Prostate gland (tissue), 2 donors: ENCODE measurements around the gene CKB. TPM values are rescaled to one million over a fixed set of nuclear protein-coding genes. Genes with fewer than 3 reads are reported as not detected.

Experiments
- DNase-seq: peaks from one replicate; pipeline ENCODE4 v3.0.0-alpha.2; 2019; ENCODE audit warnings: low spot score
- H3K27ac ChIP-seq, 2 donors: fragments of 200-600 bp; sonication (generic); 2 replicates each; pipeline ENCODE4 v1.5.1; 2017 to 2019
- H3K27me3 ChIP-seq: fragments of 200-600 bp; sonication (generic); replicated peaks from 2 replicates; pipeline ENCODE4 v1.5.1; 2019; ENCODE audit not compliant: insufficient read depth
- H3K36me3 ChIP-seq, 2 donors: fragments of 200-600 bp; sonication (generic); 1 replicate in 1 of 2; 2 replicates in 1 of 2; pipeline versions ENCODE4 v1.5.1 to v1.8.1; 2017 to 2019
- H3K4me1 ChIP-seq: fragments of 200-600 bp; sonication (generic); replicated peaks from 2 replicates; pipeline ENCODE4 v1.5.1; 2019
- H3K4me3 ChIP-seq, 2 donors: fragments of 200-600 bp; sonication (generic); 2 replicates each; pipeline ENCODE4 v1.5.1; 2017 to 2019
- H3K9me3 ChIP-seq: fragments of 200-600 bp; sonication (generic); 2 replicates; pipeline ENCODE4 v1.5.1; 2017
- CTCF ChIP-seq, 4 experiments: fragments of 200-600 bp in 2 of 4; fragments of 450-650 bp in 2 of 4; sonication (generic) in 2 of 4; IDR thresholded peaks; 1 replicate in 3 of 4; 2 replicates in 1 of 4; pipeline ENCODE4 v1.5.1; 2016 to 2019; ENCODE audit warnings: antibody characterized with exemption in 4 of 4, mild to moderate bottlenecking in 2 of 4, moderate library complexity in 2 of 4
- POLR2A ChIP-seq: fragments of 450-650 bp; IDR thresholded peaks from one replicate; pipeline ENCODE4 v1.6.1; 2016; ENCODE audit warnings: antibody characterized with exemption, mild to moderate bottlenecking
- POLR2AphosphoS5 ChIP-seq: sonication (generic); formaldehyde crosslinking; IDR thresholded peaks from one replicate; pipeline ENCODE4 v1.6.1; 2017; ENCODE audit warnings: antibody characterized with exemption
- WGBS: methylation state at CpG from one replicate; pipeline ENCODE4 v1.1.5; 2018; 5-methylcytosine and 5-hydroxymethylcytosine counted together
- intact Hi-C: fragments of 100-400 bp; cut with DNase I; formaldehyde crosslinking; loops from one replicate; pipeline ENCODE4 v1.14.2; 2022
- total RNA-seq, 2 donors: library from RNA; depleted of rRNA; stranded (reverse); fragments of >200 nt; gene quantifications; one replicate each; pipeline ENCODE4 v1.1.0, GENCODE V29; 2016

The CKB gene
- total RNA-seq, 2 donors from 2014 or later, result 1,199 to 1,838 TPM

- no peak for DNase-seq
- Histone ChIP-seq H3K27me3 (no peaks in the 10 kb centered on the region), H3K4me1 (peaks cover 8% of the 10 kb centered on the region), H3K36me3 (no peaks in the 10 kb centered on the region), H3K27ac (peak overlapping the region; percentile 59 to 77), H3K4me3 (no peak overlapping the region), H3K9me3 (no peaks in the 10 kb centered on the region)
- TF ChIP-seq CTCF (IDR thresholded peaks at IDR 0.05), result no peak
- peak; percentile 40 for TF ChIP-seq POLR2AphosphoS5
- intact Hi-C loops, result no loop called here
- 65% methylated on average over 23 of the region's 23 CpGs for WGBS
These were observed 10.7 kb upstream of the CKB start for GRCh38 chr14:103533137-103533998.

- Histone ChIP-seq H3K4me3 (no peak overlapping the region), H3K27me3 (no peaks in the 10 kb centered on the region), H3K9me3 (no peaks in the 10 kb centered on the region), H3K4me1 (peaks cover 12% of the 10 kb centered on the region), H3K27ac (peak overlapping the region; percentile 59 to 77), H3K36me3 (no peaks in the 10 kb centered on the region)
- TF ChIP-seq POLR2A (no peak), POLR2AphosphoS5 (no peak), CTCF (IDR thresholded peaks at IDR 0.05) (no peak)
- 88% methylated on average over 32 of the region's 32 CpGs for WGBS
- intact Hi-C loops, result no loop called here
- DNase-seq, result no peak
These were observed 9.8 kb upstream of the CKB start for GRCh38 chr14:103532216-103533136.

GRCh38 chr14:103531421-103532215 is 9.0 kb upstream of the CKB start:
- no peak overlapping the region for H3K4me3 ChIP-seq
- intact Hi-C loops, result no loop called here
- peaks cover 12% of the 10 kb centered on the region for H3K4me1 ChIP-seq
- no peak for DNase-seq
- 79% methylated on average over 15 of the region's 15 CpGs for WGBS
- H3K9me3 ChIP-seq, result no peaks in the 10 kb centered on the region
- H3K27me3 ChIP-seq, result no peaks in the 10 kb centered on the region
- no peak for TF ChIP-seq POLR2A
- TF ChIP-seq POLR2AphosphoS5, result no peak
- no peak for TF ChIP-seq CTCF (IDR thresholded peaks at IDR 0.05)
- peak overlapping the region in 1 of 2 donors; percentile 77 for H3K27ac ChIP-seq
- no peaks in the 10 kb centered on the region for H3K36me3 ChIP-seq

GRCh38 chr14:103530831-103531230 is 8.2 kb upstream of the CKB start:
- intact Hi-C loops, result no loop called here
- no peaks in the 10 kb centered on the region for H3K27me3 ChIP-seq
- DNase-seq, result no peak
- peaks cover 18% of the 10 kb centered on the region for H3K4me1 ChIP-seq
- H3K27ac ChIP-seq, result no peak overlapping the region
- no peaks in the 10 kb centered on the region for H3K9me3 ChIP-seq
- TF ChIP-seq POLR2A (no peak), POLR2AphosphoS5 (no peak), CTCF (IDR thresholded peaks at IDR 0.05) (no peak)
- no peak overlapping the region for H3K4me3 ChIP-seq
- no peaks in the 10 kb centered on the region for H3K36me3 ChIP-seq
- 90% methylated on average over 11 of the region's 11 CpGs for WGBS
